HG02870 (cell line): ENCODE results near the gene ABCF3.
"Not testable (repeated sequence)": the region's sequence is repeated elsewhere in the genome, so short reads cannot be mapped to it uniquely, and the experiment has no call there.

Source experiments
- ATAC-seq: cut with Tn5 transposase; IDR thresholded peaks from one replicate; pipeline ENCODE4 v1.9.1; 2021; ENCODE audit warnings: mild to moderate bottlenecking, moderate library complexity; ENCODE audit not compliant: unreplicated experiment

ABCF3 gene, protein sequence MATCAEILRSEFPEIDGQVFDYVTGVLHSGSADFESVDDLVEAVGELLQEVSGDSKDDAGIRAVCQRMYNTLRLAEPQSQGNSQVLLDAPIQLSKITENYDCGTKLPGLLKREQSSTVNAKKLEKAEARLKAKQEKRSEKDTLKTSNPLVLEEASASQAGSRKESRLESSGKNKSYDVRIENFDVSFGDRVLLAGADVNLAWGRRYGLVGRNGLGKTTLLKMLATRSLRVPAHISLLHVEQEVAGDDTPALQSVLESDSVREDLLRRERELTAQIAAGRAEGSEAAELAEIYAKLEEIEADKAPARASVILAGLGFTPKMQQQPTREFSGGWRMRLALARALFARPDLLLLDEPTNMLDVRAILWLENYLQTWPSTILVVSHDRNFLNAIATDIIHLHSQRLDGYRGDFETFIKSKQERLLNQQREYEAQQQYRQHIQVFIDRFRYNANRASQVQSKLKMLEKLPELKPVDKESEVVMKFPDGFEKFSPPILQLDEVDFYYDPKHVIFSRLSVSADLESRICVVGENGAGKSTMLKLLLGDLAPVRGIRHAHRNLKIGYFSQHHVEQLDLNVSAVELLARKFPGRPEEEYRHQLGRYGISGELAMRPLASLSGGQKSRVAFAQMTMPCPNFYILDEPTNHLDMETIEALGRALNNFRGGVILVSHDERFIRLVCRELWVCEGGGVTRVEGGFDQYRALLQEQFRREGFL

DNA sequence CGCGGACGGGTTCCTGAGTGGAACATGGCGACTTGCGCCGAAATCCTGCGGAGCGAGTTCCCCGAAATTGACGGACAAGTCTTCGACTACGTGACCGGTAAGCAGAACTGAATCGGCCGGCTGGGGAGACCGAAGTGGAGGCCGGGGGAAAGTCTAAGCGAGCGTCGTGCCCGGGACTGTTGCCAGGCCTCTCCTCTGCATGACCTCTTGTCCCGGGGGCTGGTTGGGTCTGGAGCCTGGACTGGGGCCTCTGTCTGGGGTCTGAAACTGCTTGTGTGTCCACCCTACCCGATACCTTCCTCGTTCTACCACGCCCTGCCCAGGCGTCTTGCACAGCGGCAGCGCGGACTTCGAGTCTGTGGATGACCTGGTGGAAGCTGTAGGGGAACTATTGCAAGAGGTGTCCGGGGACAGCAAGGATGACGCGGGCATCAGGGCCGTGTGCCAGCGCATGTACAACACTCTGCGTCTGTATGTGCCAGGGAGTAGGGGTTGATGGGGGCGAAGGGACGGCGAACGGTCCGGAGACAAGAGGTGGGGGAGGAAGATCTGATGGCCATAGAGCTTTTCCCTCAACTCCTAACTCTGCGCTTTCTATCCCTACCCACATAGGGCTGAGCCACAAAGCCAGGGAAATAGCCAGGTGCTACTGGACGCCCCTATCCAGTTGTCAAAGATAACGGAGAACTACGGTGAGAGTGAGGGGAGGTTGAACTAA lies at the start of gene ABCF3:
ABCF3 (plus strand) TSS at position 16 of the 718 bp plus-strand sequence; CDS start at position 25, 9 bp downstream.
- ATAC-seq = peak; percentile 23

DNA sequence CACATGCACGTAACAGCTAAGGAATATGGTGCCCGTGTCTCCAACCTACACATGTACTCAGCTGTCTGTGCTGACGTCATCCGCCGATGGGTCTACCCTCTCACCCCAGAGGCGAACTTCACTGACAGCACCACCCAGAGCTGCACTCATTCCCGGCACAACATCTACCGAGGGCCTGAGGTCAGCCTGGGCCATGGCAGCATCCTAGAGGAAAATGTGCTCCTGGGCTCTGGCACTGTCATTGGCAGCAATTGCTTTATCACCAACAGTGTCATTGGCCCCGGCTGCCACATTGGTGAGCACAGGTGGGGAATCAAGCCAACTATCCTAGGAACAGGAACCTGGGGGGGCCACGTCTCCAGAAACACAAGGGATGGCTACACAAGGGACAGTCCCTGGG lies 45.6 kb upstream of the ABCF3 start:
- ATAC-seq = no peak

DNA sequence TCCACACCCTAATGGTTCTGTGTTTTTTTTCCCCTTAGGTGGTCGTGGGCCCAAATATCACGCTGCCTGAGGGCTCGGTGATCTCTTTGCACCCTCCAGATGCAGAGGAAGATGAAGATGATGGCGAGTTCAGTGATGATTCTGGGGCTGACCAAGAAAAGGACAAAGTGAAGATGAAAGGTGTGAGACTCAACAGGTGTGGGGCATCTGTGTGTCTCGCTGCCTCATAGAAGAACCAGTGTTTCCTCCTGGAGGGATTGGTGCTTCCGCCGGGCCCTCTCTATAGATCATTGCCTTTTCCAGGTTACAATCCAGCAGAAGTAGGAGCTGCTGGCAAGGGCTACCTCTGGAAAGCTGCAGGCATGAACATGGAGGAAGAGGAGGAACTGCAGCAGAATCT lies 43.8 kb upstream of the ABCF3 start:
- ATAC-seq = no peak

DNA sequence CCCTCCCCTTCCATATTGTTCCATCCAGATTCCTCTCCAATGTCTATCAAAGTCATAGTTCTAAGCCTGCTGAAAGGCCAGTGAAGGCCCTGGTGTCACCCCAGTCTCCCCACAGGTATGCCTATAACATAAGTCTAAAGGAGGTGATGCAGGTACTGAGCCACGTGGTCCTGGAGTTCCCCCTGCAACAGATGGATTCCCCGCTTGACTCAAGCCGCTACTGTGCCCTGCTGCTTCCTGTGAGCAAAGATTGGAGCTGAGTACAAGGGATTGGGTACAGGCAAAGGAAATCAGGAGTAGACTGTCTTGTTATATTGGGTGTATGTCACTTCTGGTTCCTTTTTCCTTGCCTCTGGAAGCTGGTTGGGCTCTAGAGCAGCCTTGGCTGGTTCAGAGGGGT lies 42.7 kb upstream of the ABCF3 start:
- ATAC-seq = no peak

DNA sequence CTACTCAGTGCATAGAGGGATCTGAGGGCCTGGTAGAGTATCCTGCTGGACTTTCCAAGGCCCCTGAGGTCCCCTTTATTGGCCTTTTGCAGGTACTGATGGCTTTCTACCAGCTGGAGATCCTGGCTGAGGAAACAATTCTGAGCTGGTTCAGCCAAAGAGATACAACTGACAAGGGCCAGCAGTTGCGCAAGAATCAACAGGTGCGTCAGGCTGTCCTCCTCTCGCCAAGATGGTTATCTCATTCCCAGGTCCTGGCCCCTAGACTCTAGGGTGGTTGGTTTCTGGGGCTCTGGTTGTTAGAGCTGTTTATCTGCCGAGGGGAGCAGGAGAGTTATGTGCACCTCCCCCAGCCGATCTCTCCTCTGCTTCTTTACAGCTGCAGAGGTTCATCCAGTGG lies 41.5 kb upstream of the ABCF3 start:
- ATAC-seq = no peak

DNA sequence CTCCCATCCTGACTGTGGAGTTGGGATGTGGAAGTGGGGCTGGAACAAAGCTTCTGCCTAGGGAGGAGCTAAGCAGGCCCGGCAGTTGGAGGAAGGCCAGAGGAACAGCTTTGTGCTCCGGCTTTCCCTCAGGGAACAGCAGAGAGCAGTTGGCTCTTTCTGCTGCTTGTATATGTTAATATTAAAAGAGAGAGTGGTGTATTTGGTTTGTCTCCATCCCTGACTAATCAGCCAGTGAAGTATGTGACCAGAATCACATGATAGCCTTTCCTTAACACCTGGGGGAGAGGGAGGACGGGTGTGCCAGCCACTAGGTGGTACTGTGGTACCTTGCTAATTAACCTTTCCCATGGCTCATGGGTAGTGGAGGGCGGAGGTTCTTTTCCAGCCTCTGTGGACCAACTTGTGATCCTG lies 40.9 kb upstream of the ABCF3 start:
- no peak for ATAC-seq

DNA sequence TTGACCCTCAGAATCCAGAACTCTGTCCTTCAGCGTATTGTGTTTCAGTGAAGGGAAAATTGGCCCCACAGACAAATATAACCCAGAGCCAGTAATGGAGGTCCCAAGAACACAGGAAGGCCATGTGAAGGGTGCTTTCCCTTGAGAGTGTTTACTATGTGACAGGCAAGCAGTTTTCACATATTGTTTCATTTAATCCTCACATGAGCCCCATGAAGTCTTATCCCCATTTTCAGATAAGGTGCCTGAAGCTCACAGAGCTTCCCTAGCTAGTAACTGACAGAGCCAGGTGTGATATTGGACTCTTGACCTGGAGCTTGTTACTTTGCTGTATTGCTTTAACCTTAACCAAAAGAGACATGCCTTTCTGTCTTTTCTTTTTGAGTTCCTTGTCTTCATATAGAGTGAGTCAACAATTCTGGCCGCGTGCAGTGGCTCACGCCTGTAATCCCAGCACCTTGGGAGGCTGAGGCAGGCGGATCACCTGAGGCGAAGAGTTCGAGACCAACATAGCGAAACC lies 40.2 kb upstream of the ABCF3 start:
- ATAC-seq = no peak

DNA sequence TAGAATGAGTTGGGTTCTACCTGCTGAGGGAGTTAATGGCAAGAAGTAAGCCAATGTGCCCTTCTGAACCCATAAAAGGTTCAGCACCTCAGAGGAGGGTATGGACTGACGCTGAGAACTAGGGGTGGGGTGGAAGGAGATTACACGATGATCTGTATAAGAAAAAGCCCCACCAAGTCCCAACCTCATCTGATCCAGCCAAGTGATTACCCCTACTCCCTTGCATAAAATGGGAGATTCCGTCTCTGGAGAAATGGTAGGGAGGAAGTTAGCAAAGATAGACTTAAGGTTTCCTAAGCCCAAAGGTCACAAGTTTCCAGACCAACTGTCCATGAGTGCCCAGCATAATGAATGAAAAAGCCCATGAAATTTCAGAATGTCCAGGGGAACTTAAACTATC lies 37.9 kb upstream of the ABCF3 start:
- no peak for ATAC-seq

DNA sequence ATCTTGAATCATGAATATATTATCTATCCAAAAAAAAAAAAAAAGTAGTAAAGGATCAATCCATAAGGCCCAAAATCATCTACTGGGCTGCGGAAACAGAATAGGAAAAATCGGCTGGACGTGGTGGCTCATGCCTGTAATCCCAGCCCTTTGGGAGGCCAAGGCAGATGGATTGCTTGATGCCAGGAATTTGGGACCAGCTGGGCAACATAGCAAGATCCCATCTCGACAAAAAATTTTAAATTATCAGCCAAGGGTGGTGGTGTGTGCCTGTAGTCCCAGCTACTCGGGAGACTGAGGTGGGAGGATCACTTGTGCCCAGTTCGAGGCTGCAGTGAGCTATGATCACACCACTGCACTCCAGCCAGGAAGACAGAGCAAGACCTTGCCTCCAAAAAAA lies 36.9 kb upstream of the ABCF3 start:
- no peak for ATAC-seq

DNA sequence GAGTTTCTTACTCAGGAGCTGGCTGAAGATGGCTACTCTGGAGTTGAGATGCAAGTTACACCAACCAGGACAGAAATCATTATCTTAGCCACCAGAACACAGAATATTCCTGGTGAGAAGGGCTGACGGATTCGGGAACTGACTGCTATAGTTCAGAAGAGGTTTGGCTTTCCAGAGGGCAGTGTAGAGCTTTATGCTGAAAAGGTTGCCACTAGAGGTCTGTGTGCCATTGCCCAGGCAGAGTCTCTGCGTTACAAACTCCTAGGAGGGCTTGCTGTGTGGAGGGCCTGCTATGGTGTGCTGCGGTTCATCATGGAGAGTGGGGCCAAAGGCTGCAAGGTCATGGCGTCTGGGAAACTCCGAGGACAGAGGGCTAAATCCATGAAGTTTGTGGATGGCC lies 36.2 kb upstream of the ABCF3 start:
- ATAC-seq = not testable (repeated sequence)

DNA sequence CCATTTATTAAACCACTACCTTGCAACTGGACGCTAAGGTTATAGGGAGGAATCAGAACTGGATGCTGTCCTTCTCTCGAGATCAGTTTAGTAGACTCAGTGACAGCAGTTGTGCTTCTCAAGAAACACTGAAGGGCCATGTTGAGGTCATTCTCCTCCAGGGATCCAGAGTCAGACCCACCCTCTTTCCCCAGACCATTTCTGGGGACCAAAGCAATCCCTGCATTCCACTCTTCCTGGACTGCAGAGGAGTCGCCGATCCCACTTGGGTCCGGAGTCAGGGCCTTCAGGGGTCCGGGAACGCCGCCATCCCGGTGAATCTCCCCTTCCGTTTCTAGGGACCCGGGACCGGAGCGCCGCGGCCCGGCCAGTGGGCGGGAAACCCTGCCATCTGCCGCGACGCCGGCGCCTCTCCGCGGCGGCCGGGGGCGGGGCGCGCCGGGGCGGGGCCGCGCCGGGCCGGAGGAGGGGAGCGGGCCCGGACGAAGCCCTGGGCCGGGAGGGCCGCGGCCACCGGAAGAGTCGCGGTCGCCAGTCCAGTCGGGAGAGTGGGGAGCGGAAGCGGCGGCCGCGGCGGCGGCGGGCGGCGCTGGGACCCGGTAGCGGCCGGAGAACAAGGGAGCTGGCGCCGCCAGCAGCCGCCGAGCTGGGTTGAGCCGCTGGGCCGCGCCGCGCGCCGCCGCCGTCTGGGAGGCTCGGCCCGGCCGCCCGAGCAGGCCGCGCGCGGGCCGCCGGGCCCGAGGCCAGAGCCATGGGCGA lies 30.9 kb upstream of the ABCF3 start, which contains the start of gene DVL3:
DVL3 (plus strand) TSS at position 493 of the 759 bp plus-strand sequence; CDS start at position 752, 259 bp downstream.
- ATAC-seq = peak; percentile 67

DNA sequence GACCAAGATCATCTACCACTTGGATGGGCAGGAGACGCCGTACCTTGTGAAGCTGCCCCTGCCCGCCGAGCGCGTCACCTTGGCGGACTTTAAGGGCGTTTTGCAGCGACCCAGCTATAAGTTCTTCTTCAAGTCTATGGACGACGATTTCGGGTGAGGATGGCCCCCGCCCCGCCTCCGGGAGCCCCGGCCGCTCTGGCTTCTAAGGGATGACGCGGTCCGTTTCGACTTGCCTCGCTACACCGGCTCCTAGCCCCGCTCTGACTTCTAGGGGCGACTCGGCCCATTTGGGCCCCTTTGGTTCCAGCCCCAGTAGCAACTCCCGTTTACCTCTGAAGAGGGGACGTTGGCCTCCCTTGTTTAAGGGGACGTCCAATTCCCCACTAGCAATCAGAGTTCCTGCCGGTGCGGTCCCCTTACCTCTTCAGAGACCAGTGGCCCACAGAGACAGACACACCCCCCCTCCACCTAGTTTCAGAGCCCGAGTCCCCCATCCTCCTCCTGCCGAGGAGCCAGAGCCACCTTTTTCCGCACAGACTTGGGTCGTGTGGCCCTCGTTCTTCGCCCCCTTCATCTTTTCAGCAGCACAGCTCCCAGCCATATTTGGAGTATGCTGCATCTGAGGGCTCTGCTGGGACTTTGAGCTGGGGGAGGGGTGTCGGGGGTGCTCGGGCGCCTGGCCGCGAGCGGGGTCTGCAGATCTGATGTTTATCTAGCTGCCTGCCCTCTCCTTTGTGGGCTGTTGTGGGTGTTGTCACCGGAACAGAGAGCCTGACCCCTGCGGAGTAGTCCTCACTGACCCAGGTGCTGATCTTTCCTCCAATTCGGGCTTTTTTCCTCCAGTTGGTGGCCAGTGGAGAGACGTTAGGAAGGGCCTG lies 30.1 kb upstream of the ABCF3 start:
- ATAC-seq = peak; percentile 24

DNA sequence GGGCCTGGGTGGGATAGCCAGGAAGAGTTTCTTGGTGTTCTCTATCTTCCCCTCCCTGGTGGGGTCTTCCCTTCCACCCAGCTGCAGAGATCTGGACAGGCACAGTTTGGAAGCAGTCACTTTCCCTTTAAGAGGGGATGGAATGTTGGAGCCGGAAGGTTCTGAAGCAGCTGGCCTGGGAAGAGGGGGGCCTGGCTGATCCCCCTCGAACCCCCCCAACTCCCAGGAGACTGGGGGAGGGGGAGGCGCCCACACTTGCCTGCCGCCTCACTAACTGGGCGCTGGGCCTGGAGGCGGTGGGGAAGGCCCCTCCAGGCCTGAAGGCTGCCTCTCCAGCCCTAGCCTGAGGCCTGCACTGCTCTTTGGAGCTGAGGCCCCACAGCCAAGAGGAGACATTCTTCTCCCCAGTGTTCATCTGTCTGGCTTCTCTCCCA lies 29.5 kb upstream of the ABCF3 start:
- ATAC-seq = no peak

DNA sequence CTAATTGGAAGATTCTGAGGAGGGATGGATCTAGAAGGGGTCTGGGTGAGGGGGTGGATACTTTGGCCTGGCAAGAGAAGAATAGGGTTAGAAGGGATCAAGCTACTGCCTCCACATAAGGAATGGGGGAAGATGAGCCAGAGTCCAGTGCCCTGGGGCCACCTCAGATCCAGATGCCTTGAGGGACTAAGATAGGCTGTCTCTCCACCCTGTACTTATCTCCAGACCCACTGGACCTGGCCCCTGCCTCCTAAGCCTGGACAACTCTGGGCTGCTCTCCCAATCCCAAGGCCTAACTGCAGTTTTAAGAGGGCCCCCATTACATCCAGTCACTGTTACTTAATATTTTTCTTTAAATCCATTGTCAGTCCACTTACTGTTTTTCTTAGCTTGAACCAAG lies 28.8 kb upstream of the ABCF3 start:
- no peak for ATAC-seq

DNA sequence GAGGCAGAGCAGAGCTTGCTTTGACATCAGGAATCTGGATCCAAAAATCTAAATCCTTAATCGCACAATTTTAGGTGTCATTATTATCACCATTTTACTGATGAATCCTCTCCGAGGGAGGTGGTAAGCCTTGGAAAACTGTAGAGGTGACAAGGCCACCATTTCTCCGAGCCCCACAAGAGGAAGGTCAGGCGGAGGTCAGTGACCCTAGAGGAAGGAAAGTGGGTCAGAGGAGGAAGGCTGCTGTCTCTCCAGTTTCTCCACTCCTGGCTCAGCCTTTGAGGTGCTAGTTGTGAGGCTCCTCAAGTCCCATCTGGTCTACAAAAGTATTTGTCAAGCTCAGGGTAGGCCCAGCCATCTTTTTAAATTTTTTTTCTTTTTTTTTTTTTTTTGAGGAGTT lies 27.6 kb upstream of the ABCF3 start:
- no peak for ATAC-seq

DNA sequence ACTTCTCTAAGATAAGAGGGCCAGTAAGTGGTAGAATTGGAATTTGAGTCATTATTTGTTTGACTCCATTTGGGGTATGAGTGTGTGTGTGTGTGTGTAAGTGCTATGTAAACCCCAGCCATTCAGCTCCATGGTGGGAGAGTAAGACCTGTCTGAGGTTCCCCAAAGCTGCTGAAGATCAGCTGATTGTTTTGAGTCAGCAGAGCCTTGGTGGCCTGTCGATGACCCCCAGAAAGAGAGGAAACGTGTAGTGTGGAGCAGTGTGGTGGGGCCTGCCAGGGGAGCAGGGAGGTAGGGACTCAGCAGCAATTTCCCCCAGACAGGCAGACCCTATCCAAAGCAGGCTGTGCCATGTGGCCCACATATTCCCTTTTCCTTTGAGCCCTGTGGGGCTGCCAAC lies 25.5 kb upstream of the ABCF3 start:
- peak; percentile 73 for ATAC-seq

DNA sequence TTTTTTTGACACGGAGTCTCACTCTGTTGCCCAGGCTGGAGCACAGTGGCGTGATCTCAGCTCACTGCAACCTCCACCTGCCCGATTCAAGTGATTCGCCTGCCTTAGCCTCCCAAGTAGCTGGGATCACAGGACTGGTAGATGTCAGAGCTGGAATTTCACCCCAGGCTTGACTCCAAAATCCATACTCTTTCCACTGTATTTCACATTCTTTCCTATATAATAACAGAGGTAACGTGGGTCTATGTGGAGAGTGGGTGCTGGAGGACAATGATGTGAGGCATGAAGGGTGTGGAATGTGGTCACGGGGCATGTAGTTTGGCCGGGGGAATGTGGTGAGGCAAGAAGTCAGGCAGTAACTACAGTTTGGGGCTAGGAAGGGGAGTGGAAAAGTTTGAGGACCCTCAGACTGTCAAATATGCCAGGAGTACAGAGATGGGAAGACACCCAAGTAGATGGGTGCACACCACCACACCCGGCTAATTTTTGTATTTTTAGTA lies 23.4 kb upstream of the ABCF3 start:
- not testable (repeated sequence) for ATAC-seq

DNA sequence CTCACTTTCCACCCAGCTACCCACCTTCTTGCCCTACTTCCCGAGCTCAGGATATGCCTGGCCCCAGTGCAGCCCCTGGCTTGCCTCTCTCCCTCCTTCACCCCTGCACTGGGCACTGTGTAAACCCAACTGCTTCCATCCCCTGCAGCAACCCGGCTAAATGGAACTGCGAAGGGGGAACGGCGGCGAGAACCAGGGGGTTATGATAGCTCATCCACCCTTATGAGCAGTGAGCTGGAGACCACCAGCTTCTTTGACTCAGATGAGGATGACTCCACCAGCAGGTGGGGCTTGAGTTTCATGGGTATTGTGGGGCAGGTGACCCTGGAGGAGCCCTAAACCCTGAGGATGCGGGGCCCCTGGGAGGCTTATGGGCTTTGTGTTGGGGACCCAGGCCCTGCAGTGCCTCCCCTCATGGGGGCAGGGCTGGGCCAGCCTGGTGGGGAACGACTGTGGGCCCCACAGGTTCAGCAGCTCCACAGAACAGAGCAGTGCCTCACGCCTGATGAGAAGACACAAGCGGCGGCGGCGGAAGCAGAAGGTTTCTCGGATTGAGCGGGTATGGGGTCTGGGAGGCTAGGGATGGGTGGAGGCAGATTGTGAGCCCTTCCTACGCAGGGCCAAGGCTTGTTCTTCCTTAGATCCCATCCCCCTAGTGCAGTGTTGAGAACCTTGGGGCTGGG lies 21.2 kb upstream of the ABCF3 start:
- ATAC-seq = no peak

DNA sequence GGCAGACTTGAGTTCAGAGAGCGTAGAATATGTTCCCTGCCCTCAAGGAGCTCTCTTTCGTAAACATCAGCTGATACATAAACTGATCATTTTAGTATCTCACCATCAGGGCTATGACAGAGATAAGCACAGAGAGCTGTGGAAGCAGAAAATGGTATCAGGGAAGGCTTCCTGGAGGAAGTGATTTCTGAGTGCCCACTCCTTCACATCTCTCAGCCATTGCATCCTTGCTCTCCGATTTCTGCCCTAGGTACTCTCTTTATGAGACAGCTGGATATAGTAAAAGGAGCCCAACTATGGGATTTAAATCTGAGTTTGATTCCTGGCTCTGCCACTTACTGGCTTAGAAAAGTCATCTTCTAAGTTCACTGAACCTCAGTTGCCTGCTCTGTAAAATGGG lies 20.5 kb upstream of the ABCF3 start:
- no peak for ATAC-seq
